Right renal cortex interstitium (tissue), 3 donors: ENCODE results near the gene EID1. TPM values are rescaled to one million over a fixed set of nuclear protein-coding genes. Genes with fewer than 3 reads are reported as not detected.
A peak's percentile ranks its signal among the peaks of the same experiment; 100 is the strongest.

Experiments used
- DNase-seq, 3 donors: peaks; one replicate each; pipeline ENCODE4 v3.0.0-alpha.2; 2013; ENCODE audit warnings: low read depth in 3 of 3, low spot score in 2 of 3
- polyA plus RNA-seq, 3 donors: library from polyadenylated mRNA; unstranded; fragments of 120-200 nt; gene quantifications; one replicate each; pipeline ENCODE4 v1.2.1, GENCODE V29; 2013; ENCODE audit not compliant: insufficient read length in 3 of 3

EID1 gene
- polyA plus RNA-seq, 3 donors: 299 to 351 (median 313) TPM

DNA sequence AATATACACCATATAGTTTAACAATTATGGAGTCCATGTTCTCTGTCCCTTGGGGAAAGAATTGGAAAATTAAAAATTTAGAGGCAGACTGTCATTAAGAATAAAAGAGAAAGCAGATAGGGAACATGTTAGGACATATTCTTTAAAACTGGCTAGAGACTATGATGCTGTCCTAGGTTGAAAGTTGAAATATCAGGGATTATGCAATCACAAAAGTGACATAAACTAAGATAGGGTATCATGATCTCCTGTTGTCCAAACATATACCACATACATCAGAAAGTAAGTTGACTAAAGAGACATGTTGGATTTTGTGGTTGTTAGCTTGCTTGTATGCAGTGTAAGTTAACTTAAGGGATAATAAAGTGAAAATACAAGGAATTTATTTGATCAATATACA is 9.9 kb upstream of the EID1 start:
- no peak for DNase-seq

GRCh38 chr15:48868536-48868935 is 9.4 kb upstream of the EID1 start:
- no peak for DNase-seq

DNA sequence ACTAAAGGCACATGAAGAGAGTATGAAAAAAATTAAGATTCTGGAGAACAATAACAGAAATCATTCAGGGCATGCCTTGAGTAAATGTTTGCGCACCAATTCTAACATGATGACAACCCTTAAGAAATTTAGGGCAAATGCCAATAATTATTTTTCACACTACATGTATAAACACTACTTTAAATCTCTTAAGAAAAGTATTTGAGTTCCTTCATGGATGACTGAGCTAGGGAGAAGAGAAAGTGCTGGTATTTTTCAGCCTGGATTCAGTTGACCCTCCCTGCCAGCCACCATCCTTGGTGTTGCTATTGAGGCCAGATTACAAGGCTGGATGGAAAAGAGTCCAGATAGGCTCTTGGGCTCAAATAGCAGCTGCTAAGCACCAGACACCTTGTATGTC is 8.0 kb upstream of the EID1 start:
- DNase-seq: no peak

- DNase-seq: no peak
These were observed 6.4 kb upstream of the EID1 start for GRCh38 chr15:48871542-48871941.

DNA sequence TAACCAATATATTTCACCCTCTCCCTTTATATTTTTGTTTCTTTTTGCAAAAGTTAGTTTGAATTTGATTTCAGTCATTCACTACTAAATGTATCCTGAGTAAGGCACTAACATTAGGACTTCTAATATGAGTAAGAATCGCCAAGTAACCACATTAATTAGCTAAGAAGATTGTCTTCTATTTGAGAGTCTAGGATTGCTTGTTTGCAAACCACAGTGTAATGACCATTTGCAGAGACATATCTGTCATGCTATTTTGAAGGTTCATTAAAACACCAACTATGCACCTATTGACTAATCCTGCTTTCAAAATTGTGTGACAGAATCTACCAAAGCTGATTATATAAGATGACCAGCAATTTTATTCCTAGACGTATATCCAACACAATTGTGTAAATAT is 5.3 kb upstream of the EID1 start:
- no peak for DNase-seq

GRCh38 chr15:48875241-48875960 is 2.5 kb upstream of the EID1 start:
- DNase-seq: no peak

DNA sequence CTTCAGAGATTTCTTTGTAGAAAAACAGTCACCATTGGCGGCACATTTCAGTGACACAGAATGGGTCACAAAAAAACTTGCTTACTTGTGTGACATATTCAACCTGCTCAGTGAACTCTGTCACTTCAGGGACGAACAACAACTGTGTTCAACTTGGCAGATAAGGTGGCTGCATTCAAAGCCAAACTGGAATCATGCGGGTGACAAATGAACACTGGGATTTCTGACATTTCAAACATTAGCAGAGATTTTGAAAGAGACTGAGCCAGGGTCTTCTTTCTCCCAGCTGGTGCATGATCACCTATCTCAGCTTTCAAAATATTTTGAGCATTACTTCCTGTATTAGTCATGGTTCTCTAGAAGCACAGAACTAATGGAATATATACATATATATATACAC is 1.9 kb upstream of the EID1 start:
- DNase-seq: no peak

DNA sequence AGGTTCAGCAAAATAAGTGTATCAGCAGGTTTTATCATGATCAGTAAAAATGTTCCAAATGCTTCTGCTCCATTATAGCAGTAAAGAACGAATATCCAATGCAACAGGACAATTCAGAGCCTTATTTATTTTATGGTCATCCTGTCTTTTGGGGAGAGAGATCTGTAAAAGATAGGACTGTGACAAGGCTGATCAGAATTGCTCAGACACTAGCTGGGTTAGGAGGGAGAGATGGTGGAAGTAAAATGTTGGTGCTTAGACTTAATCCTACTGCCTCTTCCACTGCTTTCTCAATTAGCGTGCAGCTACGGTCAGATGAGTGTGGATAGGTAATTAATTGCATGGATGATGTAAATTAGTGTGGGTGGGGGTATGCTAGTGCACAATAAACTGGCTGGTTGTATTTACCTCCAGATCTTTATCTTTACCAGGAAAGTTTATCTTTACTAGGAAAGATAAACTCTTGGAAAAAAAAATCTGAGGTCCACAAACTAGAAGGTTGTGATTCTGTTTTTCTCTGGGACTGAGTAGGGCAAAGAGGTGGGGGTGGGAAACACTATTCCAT is 2.2 kb downstream of the EID1 start:
- DNase-seq: no peak

DNA sequence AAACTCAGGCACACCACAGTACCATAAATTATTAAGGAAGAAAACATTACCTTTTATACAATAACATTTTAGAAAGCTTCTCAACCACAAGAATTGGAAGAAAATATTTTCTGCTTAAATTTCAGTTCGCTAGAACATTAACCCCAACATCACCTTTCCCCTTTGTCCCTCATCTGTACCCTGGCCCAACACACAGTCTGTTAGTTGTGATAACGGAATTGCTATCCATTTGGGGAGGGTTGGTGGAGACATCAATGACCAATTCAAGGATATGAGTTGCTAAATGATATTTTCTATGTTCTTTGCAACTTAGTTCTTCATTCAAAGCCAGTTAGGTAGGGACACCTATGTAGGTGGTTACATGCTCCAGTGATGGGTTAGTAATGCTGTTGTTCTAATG is 5.8 kb downstream of the EID1 start:
- DNase-seq: no peak

DNA sequence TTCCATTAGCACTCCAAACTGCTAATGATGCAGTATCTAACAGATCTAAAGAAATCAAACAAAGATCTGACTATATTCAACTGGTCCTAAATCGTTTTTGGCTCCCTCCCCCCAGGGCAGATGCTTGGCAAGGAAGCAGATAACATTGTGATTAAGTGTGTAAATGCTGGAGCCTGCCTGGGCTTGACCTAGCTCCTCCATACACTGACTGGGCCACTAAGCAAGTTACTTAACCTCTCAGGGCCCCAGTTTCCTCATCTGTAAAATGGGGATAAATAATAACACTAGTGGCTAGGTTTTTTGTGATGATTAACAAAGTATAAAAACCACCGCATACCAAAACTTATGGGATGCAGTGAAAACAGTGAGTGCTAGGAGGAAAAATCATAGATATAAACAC is 9.2 kb downstream of the EID1 start:
- no peak for DNase-seq

GRCh38 chr15:48888191-48888590 is 10.3 kb downstream of the EID1 start:
- DNase-seq: no peak

GRCh38 chr15:48888836-48889235 is 10.9 kb downstream of the EID1 start:
- no peak for DNase-seq

DNA sequence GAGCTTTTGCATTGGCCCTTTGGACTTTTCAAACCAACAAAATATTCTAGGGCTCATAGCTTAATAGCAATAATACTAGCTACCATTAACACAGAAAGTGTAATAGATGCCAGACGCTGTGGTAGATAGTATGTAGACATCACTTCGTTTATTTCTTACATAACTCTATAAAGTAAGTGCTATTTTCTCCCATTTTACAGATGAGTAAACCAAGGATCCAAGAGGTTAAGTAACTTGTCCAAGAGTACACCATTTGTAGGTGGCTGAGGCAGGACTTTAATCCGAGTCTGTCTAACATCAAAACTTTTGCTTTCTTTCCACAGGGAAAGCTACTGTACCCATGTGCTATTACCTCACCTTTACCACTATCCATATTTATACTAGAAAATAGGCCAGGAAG is 12.0 kb downstream of the EID1 start:
- no peak for DNase-seq

DNA sequence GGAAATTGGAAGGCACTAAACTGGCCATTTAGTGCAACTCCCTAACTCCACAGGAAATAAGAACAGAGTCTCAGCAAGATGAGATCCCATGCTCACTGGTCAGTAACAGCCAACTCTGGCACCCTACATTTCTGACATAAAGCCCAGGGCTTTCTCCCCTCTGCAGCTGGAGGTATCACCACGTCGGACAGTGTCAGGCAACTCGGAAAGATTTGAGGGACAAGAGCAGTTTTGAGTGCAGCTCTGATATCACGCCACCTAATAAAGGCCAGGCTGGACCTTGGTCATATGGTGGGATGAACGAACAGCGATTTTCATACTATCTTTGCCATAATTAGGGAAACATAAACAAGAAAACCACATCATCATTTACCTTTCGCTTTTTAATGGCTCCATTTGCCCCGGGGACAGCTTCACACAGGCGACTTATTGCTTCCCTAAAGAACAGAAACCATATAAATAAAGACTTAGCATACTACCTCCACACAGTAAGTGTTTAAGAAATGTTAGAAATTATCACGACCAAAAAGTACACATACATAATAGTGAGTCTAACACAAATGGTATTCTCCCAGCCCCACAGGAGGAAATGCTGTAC is 12.5 kb downstream of the EID1 start:
- DNase-seq: no peak

GRCh38 chr15:48891232-48891765 is 13.4 kb downstream of the EID1 start:
- no peak for DNase-seq

GRCh38 chr15:48893311-48893710 is 15.4 kb downstream of the EID1 start:
- no peak for DNase-seq

DNA sequence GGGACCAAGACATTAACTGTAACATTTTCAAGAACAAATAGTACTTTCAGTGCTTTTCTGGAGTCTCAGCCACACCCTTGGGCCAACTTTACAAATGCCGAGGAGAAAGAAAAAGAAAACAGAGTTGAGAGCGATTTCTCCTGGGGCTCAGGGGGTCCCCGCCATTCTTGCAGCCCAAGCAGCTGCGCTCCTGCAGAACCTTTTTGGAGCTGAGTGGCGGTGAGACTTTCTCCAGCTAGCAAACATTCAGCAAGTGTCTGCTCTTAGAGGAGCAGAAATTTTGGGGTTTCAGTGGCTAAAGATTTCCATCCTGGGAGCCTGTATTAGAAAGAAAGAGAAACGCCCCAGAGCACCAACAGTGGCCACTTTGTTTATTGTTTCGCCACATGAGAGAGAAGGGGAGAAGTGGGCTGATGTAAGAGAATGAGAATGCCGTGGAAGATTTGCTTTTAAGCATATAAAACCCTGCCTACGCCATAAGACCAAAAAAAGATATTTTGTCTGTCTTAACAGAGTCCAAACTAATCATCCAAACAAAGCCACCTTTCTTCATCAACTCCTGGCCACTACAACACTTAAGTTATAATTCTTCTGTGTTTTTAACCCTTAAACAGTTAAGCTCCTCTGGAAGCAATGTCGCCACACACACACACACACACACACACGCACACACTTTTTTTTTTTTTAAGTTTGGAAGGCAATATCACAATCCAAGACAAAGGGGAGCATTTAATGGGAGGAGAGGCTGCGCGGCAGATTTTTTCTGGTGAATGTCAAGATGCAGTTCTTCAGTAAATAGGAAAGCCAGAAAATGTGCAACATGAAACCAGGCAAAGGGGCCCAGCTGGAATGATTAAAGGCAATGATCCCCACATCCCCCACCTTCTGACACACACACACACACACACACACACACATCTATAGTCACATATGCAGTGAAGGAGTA is 19.2 kb downstream of the EID1 start:
- peak; percentile 48 to 76 (median 65) for DNase-seq

GRCh38 chr15:48898032-48898431 is 20.1 kb downstream of the EID1 start:
- DNase-seq: no peak

GRCh38 chr15:48898446-48898845 is 20.5 kb downstream of the EID1 start:
- no peak for DNase-seq

GRCh38 chr15:48899793-48900192 is 21.9 kb downstream of the EID1 start:
- no peak for DNase-seq

DNA sequence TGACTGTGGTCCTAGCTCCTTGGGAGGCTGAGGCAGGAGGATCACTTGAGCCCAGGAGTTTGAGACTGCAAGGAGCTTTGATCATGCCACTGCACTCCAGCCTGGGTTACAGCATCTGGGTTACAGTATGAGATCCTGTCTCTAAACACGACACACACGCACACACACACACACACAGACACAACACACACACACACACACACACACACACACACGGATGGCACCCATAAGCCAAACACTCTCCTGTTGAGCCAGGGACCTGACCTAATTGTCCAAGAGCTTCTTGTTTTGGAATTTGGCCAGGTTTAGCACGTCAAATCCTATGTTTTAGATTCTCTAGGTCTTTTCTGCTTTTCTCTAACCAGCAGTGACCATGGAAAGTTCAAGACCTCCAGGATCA is 26.8 kb downstream of the EID1 start:
- no peak for DNase-seq
